Smooth muscle cell (in vitro differentiated cells): ENCODE data around the gene LYL1. TPM values are rescaled to one million over a fixed set of nuclear protein-coding genes. Genes with fewer than 3 reads are reported as not detected.
"Not testable (repeated sequence)": the region's sequence is repeated elsewhere in the genome, so short reads cannot be mapped to it uniquely, and the experiment has no call there.

Experiments used
- DNase-seq: peaks from one replicate; lab custom pipeline; 2025; ENCODE audit not compliant: unreplicated experiment; lab: John Stamatoyannopoulos, UW
- H2AFZ ChIP-seq: fragments of 200-600 bp; sonication (generic); 2 replicates; pipeline ENCODE4 v1.6.0; 2016; ENCODE audit warnings: antibody characterized with exemption, low read depth, mild to moderate bottlenecking
- H3F3A ChIP-seq: fragments of 200-600 bp; sonication (generic); 2 replicates; pipeline ENCODE4 v1.6.0; 2017; ENCODE audit warnings: antibody characterized with exemption, low read depth
- H3K27ac ChIP-seq: fragments of 200-600 bp; sonication (generic); 2 replicates; pipeline ENCODE4 v1.5.1; 2016; ENCODE audit warnings: low read depth, mild to moderate bottlenecking
- H3K27me3 ChIP-seq: fragments of 200-600 bp; sonication (generic); 2 replicates; pipeline ENCODE4 v1.6.1; 2016; ENCODE audit warnings: low read depth, mild to moderate bottlenecking
- H3K36me3 ChIP-seq: fragments of 200-600 bp; sonication (generic); 2 replicates; pipeline ENCODE4 v1.5.1; 2016; ENCODE audit warnings: low read depth
- H3K4me1 ChIP-seq: fragments of 200-600 bp; sonication (generic); 2 replicates; pipeline ENCODE4 v1.5.1; 2016; ENCODE audit warnings: low read depth
- H3K4me2 ChIP-seq: fragments of 200-600 bp; sonication (generic); 2 replicates; pipeline ENCODE4 v1.6.0; 2016; ENCODE audit warnings: mild to moderate bottlenecking
- H3K4me3 ChIP-seq: fragments of 200-600 bp; sonication (generic); 2 replicates; pipeline ENCODE4 v1.5.1; 2016; ENCODE audit warnings: mild to moderate bottlenecking
- H3K79me2 ChIP-seq: fragments of 200-600 bp; sonication (generic); 2 replicates; pipeline ENCODE4 v1.6.0; 2016; ENCODE audit warnings: low read depth, mild to moderate bottlenecking
- H3K9ac ChIP-seq: fragments of 200-600 bp; sonication (generic); 2 replicates; pipeline ENCODE4 v1.6.0; 2016; ENCODE audit warnings: low read depth
- H3K9me3 ChIP-seq: fragments of 200-600 bp; sonication (generic); replicated peaks from 2 replicates; pipeline ENCODE4 v1.5.1; 2016; ENCODE audit warnings: low read depth
- H4K20me1 ChIP-seq: fragments of 200-600 bp; sonication (generic); 2 replicates; pipeline ENCODE4 v1.6.0; 2016; ENCODE audit warnings: low read depth
- CTCF ChIP-seq: fragments of 200-600 bp; sonication (generic); IDR thresholded peaks from 2 replicates; pipeline ENCODE4 v1.5.1; 2017; ENCODE audit warnings: borderline replicate concordance, mild to moderate bottlenecking, antibody characterized with exemption; ENCODE audit not compliant: insufficient read depth, poor library complexity, severe bottlenecking
- WGBS: methylation state at CpG from one replicate; pipeline ENCODE4 v1.1.7; 2016; ENCODE audit warnings: low lambda C conversion rate; 5-methylcytosine and 5-hydroxymethylcytosine counted together
- polyA plus RNA-seq: library from polyadenylated mRNA; unstranded; fragments of >200 nt; fragmentation: Nextera tagmentation; extraction: Ambion mirVana; gene quantifications from 2 replicates; pipeline ENCODE4 v1.2.1, GENCODE V29; 2016
- total RNA-seq: library from RNA; depleted of rRNA; stranded (reverse); fragments of >200 nt; gene quantifications from 2 replicates; pipeline ENCODE4 v1.2.3, GENCODE V29; 2014

The LYL1 gene
- total and polyA plus RNA-seq, 2 experiments from 2014 or later: 2.8 to 3.2 TPM

DNA sequence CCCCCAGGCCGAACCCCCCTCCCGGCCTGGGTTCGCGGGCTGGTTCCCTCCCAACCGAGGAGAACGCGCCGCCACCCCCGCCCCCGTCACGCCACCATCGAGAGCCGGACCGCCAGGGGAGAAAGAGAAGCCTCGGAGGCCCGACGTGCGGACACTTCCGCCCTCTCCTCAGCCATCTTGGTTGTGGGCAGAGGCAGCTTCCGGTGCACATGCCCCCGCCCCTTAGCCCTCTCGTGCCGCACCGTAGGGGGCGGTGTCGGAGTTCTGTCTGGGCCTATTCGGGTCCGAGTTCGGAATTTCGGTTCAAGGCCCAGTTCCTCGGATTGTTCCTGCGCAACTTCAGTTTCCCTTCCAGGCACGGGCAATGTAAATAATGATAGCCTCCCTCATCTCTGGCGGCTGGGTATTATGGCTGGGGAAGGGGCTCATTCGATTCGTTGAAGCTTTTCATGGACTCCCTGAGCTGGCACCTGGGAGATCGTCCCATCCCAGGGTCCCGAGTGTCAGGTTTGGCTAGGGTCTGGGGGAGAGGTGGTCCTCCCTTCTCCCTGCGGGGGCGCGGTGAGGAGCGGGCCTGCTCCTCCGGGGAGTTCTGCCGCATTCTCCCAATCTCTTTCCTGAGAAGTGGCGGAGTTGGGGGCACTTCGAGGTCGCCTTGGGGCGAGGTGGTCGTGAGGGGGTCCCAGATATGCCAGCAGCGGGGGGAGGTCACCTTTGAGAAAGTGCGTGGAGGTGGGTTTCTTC lies 47.7 kb upstream of the LYL1 start, which contains the start of the genes IER2 and STX10:
Gene IER2 (plus strand): TSS at position 225 of the 744 bp plus-strand sequence. CDS start 2,776 bp downstream, outside the sequence.
Gene STX10 (minus strand): TSS at position 189 of the 744 bp plus-strand sequence. CDS start 202 bp downstream, outside the sequence.
- Histone ChIP-seq H3K4me2 (peak within 1 kb of the TSS; percentile 93), H3K27me3 (no peaks in the 10 kb centered on the region), H3K9me3 (no peaks in the 10 kb centered on the region), H3K79me2 (peaks cover 12% of the 10 kb centered on the region), H3K4me3 (peak within 1 kb of the TSS; percentile 75), H3K36me3 (no peaks in the 10 kb centered on the region), H3K9ac (peak within 1 kb of the TSS; percentile 95), H3F3A (peaks cover 17% of the 10 kb centered on the region), H2AFZ (no peak within 1 kb of the TSS), H3K27ac (peak within 1 kb of the TSS; percentile 91), H3K4me1 (peaks cover 3% of the 10 kb centered on the region), H4K20me1 (peaks cover 25% of the 10 kb centered on the region)
- peak; percentile 75 for DNase-seq
- WGBS: 2% methylated on average over 36 of the region's 51 CpGs
- TF ChIP-seq CTCF: peak; percentile 36

GRCh38 chr19:13149628-13150186 lies 47.0 kb upstream of the LYL1 start:
- peaks cover 12% of the 10 kb centered on the region for H3F3A ChIP-seq
- no peaks in the 10 kb centered on the region for H3K27me3 ChIP-seq
- peaks cover 3% of the 10 kb centered on the region for H3K4me1 ChIP-seq
- H3K9me3 ChIP-seq: no peaks in the 10 kb centered on the region
- WGBS: 2% methylated on average over 41 of the region's 46 CpGs
- H3K9ac ChIP-seq: peak overlapping the region; percentile 95
- H4K20me1 ChIP-seq: peaks cover 18% of the 10 kb centered on the region
- peak overlapping the region; percentile 91 for H3K27ac ChIP-seq
- no peak overlapping the region for H2AFZ ChIP-seq
- peak overlapping the region; percentile 93 for H3K4me2 ChIP-seq
- H3K36me3 ChIP-seq: no peaks in the 10 kb centered on the region
- H3K79me2 ChIP-seq: peaks cover 12% of the 10 kb centered on the region
- no peak for TF ChIP-seq CTCF
- peak; percentile 30 for DNase-seq
- H3K4me3 ChIP-seq: peak overlapping the region; percentile 75

DNA sequence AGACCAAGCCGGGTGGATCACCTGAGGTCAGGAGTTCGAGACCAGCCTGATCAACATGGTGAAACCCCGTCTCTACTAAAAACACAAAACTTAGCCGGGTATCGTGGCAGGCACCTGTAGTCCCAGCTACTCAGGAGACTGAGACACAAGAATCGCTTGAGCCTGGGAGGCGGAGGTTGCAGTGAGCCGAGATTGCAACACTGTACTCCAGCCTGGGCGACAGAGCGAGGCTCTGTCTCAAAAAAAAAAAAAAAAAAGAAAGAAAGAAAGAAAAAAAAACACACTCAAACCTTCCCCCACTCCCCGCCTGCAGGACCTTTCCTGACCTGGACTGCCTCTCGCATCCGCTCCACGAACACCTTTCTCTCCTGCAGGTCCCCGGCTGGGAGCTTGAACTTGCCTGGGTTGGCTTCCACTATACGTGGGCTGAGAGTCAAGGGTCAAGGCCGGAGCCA lies 46.5 kb upstream of the LYL1 start:
- H4K20me1 ChIP-seq: peaks cover 13% of the 10 kb centered on the region
- not testable (repeated sequence) for H3K4me1 ChIP-seq, H3K27me3 ChIP-seq, H3K27ac ChIP-seq, H2AFZ ChIP-seq, H3K9me3 ChIP-seq, H3K36me3 ChIP-seq, DNase-seq
- 50% methylated on average over 17 of the region's 17 CpGs for WGBS
- peaks cover 12% of the 10 kb centered on the region for H3K79me2 ChIP-seq
- peak overlapping the region; percentile 75 for H3K4me3 ChIP-seq
- H3K4me2 ChIP-seq: peak overlapping the region; percentile 93
- peaks cover 12% of the 10 kb centered on the region for H3F3A ChIP-seq
- peak overlapping the region; percentile 95 for H3K9ac ChIP-seq

- Histone ChIP-seq H3K9me3 (no peaks in the 10 kb centered on the region), H2AFZ (no peak overlapping the region), H3K4me2 (no peak overlapping the region), H3K27ac (no peak overlapping the region), H3F3A (no peaks in the 10 kb centered on the region), H3K9ac (no peak overlapping the region), H3K27me3 (no peaks in the 10 kb centered on the region), H4K20me1 (peaks cover 4% of the 10 kb centered on the region), H3K36me3 (no peaks in the 10 kb centered on the region), H3K79me2 (no peaks in the 10 kb centered on the region), H3K4me3 (no peak overlapping the region), H3K4me1 (peaks cover 3% of the 10 kb centered on the region)
- 82% methylated on average over 13 of the region's 16 CpGs for WGBS
- DNase-seq: no peak
- TF ChIP-seq CTCF: no peak
Observed at GRCh38 chr19:13146763-13147563, 44.3 kb upstream of the LYL1 start.
